GM19099 (cell line): ENCODE results near the gene HAP1.

ENCODE experiments used
- POLR2A ChIP-seq: IDR thresholded peaks from 3 replicates; pipeline ENCODE4 v1.6.1; 2011; ENCODE audit warnings: low read depth; ENCODE audit not compliant: insufficient read length; ENCODE audit errors: extremely low read depth

Gene HAP1

GRCh38 chr17:41768682-41769288, 34.3 kb upstream of the HAP1 start:
- TF ChIP-seq POLR2A = no peak

DNA sequence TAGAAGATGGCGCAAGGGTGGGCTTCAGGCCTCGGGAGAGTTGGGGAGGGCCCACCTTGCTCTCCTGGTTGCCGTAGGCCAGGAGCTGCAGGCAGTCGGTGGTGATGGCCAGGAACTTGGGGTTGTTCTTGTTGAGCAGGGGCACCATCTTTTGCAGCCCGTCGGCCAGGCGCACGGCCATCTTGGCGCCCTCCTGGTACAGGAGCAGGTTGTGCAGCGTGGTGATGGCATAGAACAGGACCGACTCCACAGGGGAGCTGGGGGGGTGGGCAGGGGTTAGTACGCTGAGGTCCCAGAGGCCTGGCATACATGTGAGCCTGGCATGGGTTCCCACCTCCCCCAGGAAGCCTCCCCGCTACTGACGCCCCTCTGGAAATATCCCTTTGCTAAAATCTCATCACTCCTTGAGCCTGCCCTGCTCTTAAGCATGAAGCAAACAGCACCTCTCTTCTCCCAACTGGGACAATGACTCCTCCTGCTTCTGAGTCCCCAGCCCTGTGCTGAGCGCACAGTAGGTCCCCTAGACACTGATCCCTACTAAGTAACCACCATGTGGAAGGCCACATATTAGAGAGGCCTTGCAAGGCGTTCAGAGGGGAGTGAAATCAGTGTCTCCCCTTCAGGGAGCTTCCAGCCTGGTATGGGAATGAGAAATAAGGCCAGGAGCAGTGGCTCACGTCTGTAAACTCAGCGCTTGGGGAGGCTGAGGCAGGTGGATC, 33.0 kb upstream of the HAP1 start:
- no peak for TF ChIP-seq POLR2A

- TF ChIP-seq POLR2A = no peak
Measured at GRCh38 chr17:41766135-41766534, 31.7 kb upstream of the HAP1 start.

GRCh38 chr17:41763327-41763726, 28.9 kb upstream of the HAP1 start:
- no peak for TF ChIP-seq POLR2A

- TF ChIP-seq POLR2A = no peak
Measured at GRCh38 chr17:41762841-41763240, 28.4 kb upstream of the HAP1 start.

- TF ChIP-seq POLR2A = no peak
Measured at GRCh38 chr17:41762391-41762790, 27.9 kb upstream of the HAP1 start.

DNA sequence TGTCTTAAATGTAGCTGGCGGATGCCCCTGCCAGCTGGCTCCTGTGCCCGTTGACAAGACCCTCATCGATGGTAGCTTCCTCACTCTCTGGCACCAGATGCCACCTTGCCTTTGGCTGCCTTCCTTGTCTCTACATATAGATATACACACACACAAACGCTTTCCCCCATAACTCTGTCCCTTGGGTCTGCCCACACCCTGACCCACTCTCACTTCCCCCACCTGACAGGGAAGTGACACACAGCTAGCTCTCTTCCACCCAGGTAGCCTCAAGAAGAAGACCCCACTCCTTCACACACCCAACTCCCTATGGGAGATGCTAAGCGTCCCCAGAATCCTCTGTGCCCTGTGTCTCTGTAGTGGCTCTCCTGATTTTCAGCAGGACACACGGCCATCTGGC, 26.4 kb upstream of the HAP1 start:
- TF ChIP-seq POLR2A = no peak

- no peak for TF ChIP-seq POLR2A
Measured at GRCh38 chr17:41758601-41759000, 24.2 kb upstream of the HAP1 start.

- no peak for TF ChIP-seq POLR2A
Measured at GRCh38 chr17:41754066-41754465, 19.6 kb upstream of the HAP1 start.

DNA sequence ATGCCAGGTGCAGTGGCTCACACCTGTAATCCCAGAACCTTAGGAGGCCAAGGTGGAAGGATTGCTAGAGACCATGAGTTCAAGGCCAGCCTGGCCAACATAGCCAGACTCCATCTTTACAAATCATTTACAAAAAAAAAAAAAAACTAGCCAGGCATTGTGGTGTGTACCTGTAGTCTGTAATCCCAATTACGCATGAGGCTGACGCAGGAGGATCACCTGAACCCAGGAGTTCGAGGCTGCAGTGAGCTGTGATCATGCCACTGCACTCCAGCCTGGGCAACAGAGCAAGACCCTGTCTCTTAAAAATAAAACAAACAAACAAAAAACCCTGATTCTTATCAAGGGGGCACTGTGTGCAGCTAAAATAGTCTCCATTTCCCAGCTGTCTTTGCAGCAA, 16.8 kb upstream of the HAP1 start:
- TF ChIP-seq POLR2A = no peak

GRCh38 chr17:41750862-41751261, 16.4 kb upstream of the HAP1 start:
- TF ChIP-seq POLR2A = no peak

DNA sequence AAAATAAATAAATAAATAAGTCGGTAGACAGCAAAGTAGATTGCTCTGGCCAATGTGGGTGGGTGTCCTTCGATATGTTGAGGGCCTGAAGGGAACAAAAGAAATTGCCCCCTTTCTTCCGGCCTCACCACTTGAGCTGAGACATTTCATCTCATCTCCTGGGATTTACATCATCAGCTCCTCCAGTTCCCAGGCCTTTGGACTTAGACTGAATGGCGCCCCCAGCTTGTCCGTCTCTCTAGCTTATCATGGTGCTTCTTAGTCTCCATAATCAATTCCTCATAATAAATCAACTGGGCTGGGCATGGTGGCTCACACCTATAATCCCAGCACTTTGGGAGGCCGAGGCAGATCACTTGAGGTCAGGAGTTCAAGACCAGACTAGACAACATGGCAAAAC, 13.8 kb upstream of the HAP1 start:
- no peak for TF ChIP-seq POLR2A

GRCh38 chr17:41741709-41742108, 7.3 kb upstream of the HAP1 start:
- no peak for TF ChIP-seq POLR2A

- no peak for TF ChIP-seq POLR2A
Measured at GRCh38 chr17:41740506-41740905, 6.1 kb upstream of the HAP1 start.

- no peak for TF ChIP-seq POLR2A
Measured at GRCh38 chr17:41739661-41740352, 5.4 kb upstream of the HAP1 start.

- TF ChIP-seq POLR2A = no peak
Measured at GRCh38 chr17:41738801-41739112, 4.3 kb upstream of the HAP1 start.

GRCh38 chr17:41738077-41738800, 3.8 kb upstream of the HAP1 start:
- no peak for TF ChIP-seq POLR2A

GRCh38 chr17:41737680-41738023, 3.2 kb upstream of the HAP1 start:
- no peak for TF ChIP-seq POLR2A
